Testis (tissue), 3 donors: ENCODE data around the gene FOXN1. TPM values are rescaled to one million over a fixed set of nuclear protein-coding genes. Genes with fewer than 3 reads are reported as not detected.

Source experiments
- DNase-seq: peaks from one replicate; pipeline ENCODE4 v3.0.0-alpha.2; 2019
- H3K27ac ChIP-seq, 2 donors: fragments of 200-600 bp; sonication (generic); one replicate each; pipeline ENCODE4 v1.5.1; 2019
- H3K27me3 ChIP-seq: fragments of 200-600 bp; sonication (generic); one replicate; pipeline ENCODE4 v1.5.1; 2019
- H3K36me3 ChIP-seq: fragments of 200-600 bp; sonication (generic); one replicate; pipeline ENCODE4 v1.5.1; 2017; ENCODE audit warnings: low read depth; ENCODE audit errors: missing control alignments
- H3K4me1 ChIP-seq: fragments of 200-600 bp; sonication (generic); one replicate; pipeline ENCODE4 v1.5.1; 2019
- H3K4me3 ChIP-seq, 2 donors: fragments of 200-600 bp; sonication (generic); one replicate each; pipeline ENCODE4 v1.5.1; 2017 to 2019
- H3K9me3 ChIP-seq: fragments of 200-600 bp; sonication (generic); one replicate; pipeline ENCODE4 v1.5.1; 2017
- CTCF ChIP-seq, 3 experiments: fragments of 450-650 bp in 2 of 3; fragments of 200-600 bp in 1 of 3; sonication (generic) in 1 of 3; IDR thresholded peaks; one replicate each; pipeline ENCODE4 v1.5.1; 2016 to 2019; ENCODE audit warnings: antibody characterized with exemption in 3 of 3, mild to moderate bottlenecking in 2 of 3, moderate library complexity in 1 of 3
- POLR2A ChIP-seq: fragments of 450-650 bp; IDR thresholded peaks from one replicate; pipeline ENCODE4 v1.6.1; 2017; ENCODE audit warnings: antibody characterized with exemption, mild to moderate bottlenecking, moderate library complexity
- WGBS, 2 donors: methylation state at CpG; one replicate each; pipeline ENCODE4 v1.1.5; 2018; 5-methylcytosine and 5-hydroxymethylcytosine counted together
- intact Hi-C: fragments of 100-400 bp; cut with DNase I; formaldehyde crosslinking; loops from one replicate; pipeline ENCODE4 v1.15.1; 2023; ENCODE audit warnings: low total_unique reads
- polyA plus RNA-seq: library from polyadenylated mRNA; stranded (reverse); fragments of 350-450 nt; fragmentation: Illumina TruSeq; extraction: RNeasy Lipid Tissue Mini Kit (QIAGEN cat#74804); gene quantifications from one replicate; pipeline ENCODE4 v1.2.3, GENCODE V29; 2014; ENCODE audit warnings: low read depth, low replicate concordance; ENCODE audit not compliant: insufficient read depth
- total RNA-seq, 2 donors: library from RNA; depleted of rRNA; stranded (reverse); fragments of >200 nt; gene quantifications; one replicate each; pipeline ENCODE4 v1.2.3, GENCODE V29; 2016

Gene FOXN1
- total and polyA plus RNA-seq, 3 donors from 2014 or later: 0.24 to 0.69 (median 0.50) TPM

GRCh38 chr17:28508211-28508724, 2.1 kb downstream of the FOXN1 start:
- H3K36me3 ChIP-seq: no peaks in the 10 kb centered on the region
- TF ChIP-seq POLR2A (no peak), CTCF (IDR thresholded peaks at IDR 0.05) (no peak)
- no peaks in the 10 kb centered on the region for H3K4me1 ChIP-seq
- H3K9me3 ChIP-seq: no peaks in the 10 kb centered on the region
- DNase-seq: no peak
- H3K27me3 ChIP-seq: no peaks in the 10 kb centered on the region
- no peak overlapping the region for H3K27ac ChIP-seq
- no peak overlapping the region for H3K4me3 ChIP-seq
- intact Hi-C loops: no loop called here
- whole genome bisulfite sequencing, 2 donors: 42 to 62% methylated on average over 11 of the region's 11 CpGs

- H3K27me3 ChIP-seq: no peaks in the 10 kb centered on the region
- no peaks in the 10 kb centered on the region for H3K36me3 ChIP-seq
- no peak overlapping the region for H3K27ac ChIP-seq
- H3K4me3 ChIP-seq: no peak overlapping the region
- no peaks in the 10 kb centered on the region for H3K4me1 ChIP-seq
- intact Hi-C loops: no loop called here
- TF ChIP-seq POLR2A (no peak), CTCF (IDR thresholded peaks at IDR 0.05) (no peak)
- no peaks in the 10 kb centered on the region for H3K9me3 ChIP-seq
- DNase-seq: no peak
- 79 to 84% methylated on average over 7 of the region's 7 CpGs for WGBS, 2 donors
Measured at GRCh38 chr17:28509789-28510188, 3.6 kb downstream of the FOXN1 start.

- DNase-seq: no peak
- no peaks in the 10 kb centered on the region for H3K4me1 ChIP-seq
- no peak for TF ChIP-seq CTCF (IDR thresholded peaks at IDR 0.05)
- no peak for TF ChIP-seq POLR2A
- no peak overlapping the region for H3K4me3 ChIP-seq
- H3K27me3 ChIP-seq: no peaks in the 10 kb centered on the region
- intact Hi-C loops: no loop called here
- no peaks in the 10 kb centered on the region for H3K9me3 ChIP-seq
- H3K36me3 ChIP-seq: no peaks in the 10 kb centered on the region
- 77 to 100% methylated on average over 1 to 3 of the region's 3 CpGs for WGBS, 2 donors
- H3K27ac ChIP-seq: no peak overlapping the region
Measured at GRCh38 chr17:28511858-28512461, 5.8 kb downstream of the FOXN1 start.

GRCh38 chr17:28513476-28513875, 7.3 kb downstream of the FOXN1 start:
- Histone ChIP-seq H3K27me3 (no peaks in the 10 kb centered on the region), H3K27ac (no peak overlapping the region), H3K9me3 (no peaks in the 10 kb centered on the region), H3K4me1 (no peaks in the 10 kb centered on the region), H3K4me3 (no peak overlapping the region), H3K36me3 (no peaks in the 10 kb centered on the region)
- intact Hi-C loops: no loop called here
- DNase-seq: no peak
- no peak for TF ChIP-seq CTCF (IDR thresholded peaks at IDR 0.05)
- WGBS, 2 donors: 58 to 95% methylated on average over 2 to 7 of the region's 7 CpGs

- no peaks in the 10 kb centered on the region for H3K27me3 ChIP-seq
- intact Hi-C loops: no loop called here
- no peaks in the 10 kb centered on the region for H3K9me3 ChIP-seq
- no peak overlapping the region for H3K27ac ChIP-seq
- WGBS, 2 donors: 58 to 70% methylated on average over 11 to 15 of the region's 16 CpGs
- no peaks in the 10 kb centered on the region for H3K4me1 ChIP-seq
- TF ChIP-seq POLR2A (no peak), CTCF (IDR thresholded peaks at IDR 0.05) (no peak)
- no peak overlapping the region for H3K4me3 ChIP-seq
- no peaks in the 10 kb centered on the region for H3K36me3 ChIP-seq
- DNase-seq: no peak
Measured at GRCh38 chr17:28514561-28515002, 8.4 kb downstream of the FOXN1 start.
